ENCODE data around the gene RASGRP2. TPM values are rescaled to one million over a fixed set of nuclear protein-coding genes. Genes with fewer than 3 reads are reported as not detected.
A peak's percentile ranks its signal among the peaks of the same experiment; 100 is the strongest.

Gene RASGRP2
- total RNA-seq, 2 experiments from 2014 or later = 668 to 672 TPM

GRCh38 chr11:64720167-64720566, 23.8 kb downstream of the RASGRP2 start:
- TF ChIP-seq, protein P1, sequence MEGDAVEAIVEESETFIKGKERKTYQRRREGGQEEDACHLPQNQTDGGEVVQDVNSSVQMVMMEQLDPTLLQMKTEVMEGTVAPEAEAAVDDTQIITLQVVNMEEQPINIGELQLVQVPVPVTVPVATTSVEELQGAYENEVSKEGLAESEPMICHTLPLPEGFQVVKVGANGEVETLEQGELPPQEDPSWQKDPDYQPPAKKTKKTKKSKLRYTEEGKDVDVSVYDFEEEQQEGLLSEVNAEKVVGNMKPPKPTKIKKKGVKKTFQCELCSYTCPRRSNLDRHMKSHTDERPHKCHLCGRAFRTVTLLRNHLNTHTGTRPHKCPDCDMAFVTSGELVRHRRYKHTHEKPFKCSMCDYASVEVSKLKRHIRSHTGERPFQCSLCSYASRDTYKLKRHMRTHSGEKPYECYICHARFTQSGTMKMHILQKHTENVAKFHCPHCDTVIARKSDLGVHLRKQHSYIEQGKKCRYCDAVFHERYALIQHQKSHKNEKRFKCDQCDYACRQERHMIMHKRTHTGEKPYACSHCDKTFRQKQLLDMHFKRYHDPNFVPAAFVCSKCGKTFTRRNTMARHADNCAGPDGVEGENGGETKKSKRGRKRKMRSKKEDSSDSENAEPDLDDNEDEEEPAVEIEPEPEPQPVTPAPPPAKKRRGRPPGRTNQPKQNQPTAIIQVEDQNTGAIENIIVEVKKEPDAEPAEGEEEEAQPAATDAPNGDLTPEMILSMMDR (IDR thresholded peaks at IDR 0.05) = no peak
- no peak for ATAC-seq (ENCODE audit: poor library complexity)
- intact Hi-C loops (cut with DNase I, micrococcal nuclease) = loop anchor here in 1 of 2 experiments (5.0 kb wide), 1 partner anchor 168 kb away; no protein-coding TSS in a partner anchor
- no peak overlapping the region for H3K27ac ChIP-seq (ENCODE audit: low read depth in 1 of 2, low read length in 2 of 2)
- peaks cover 0 to 7% of the 10 kb centered on the region in 2 experiments for H3K9me3 ChIP-seq (ENCODE audit: control insufficient read depth in 1 of 2, insufficient read depth in 1 of 2, low read length in 2 of 2)
- H3K27ac Mint-ChIP-seq = no peak overlapping the region
- H3K27me3 ChIP-seq (ENCODE audit: control insufficient read depth in 1 of 2, insufficient read depth in 2 of 2, low read length in 2 of 2) = peaks cover 34 to 42% of the 10 kb centered on the region in 2 experiments
- peaks cover 14% of the 10 kb centered on the region for H3K4me1 Mint-ChIP-seq (ENCODE audit: low read depth)
- H3K27me3 Mint-ChIP-seq = peaks cover 68% of the 10 kb centered on the region
- no peak overlapping the region for H3K4me3 Mint-ChIP-seq
- H3K36me3 ChIP-seq (ENCODE audit: insufficient read depth, low read length) = no peaks in the 10 kb centered on the region
- DNase-seq = peak in 1 of 14 experiments; percentile 15
- CTCF ChIA-PET = interaction anchor here (1.4 kb wide), 1 partner anchor 17 kb away, joined by 3 read pairs; no protein-coding TSS in a partner anchor
- peaks cover 1% of the 10 kb centered on the region for H3K36me3 Mint-ChIP-seq (ENCODE audit: low read depth)
- no peak overlapping the region for H3K4me3 ChIP-seq (ENCODE audit: low read length)
- peaks cover 15% of the 10 kb centered on the region for H3K4me1 ChIP-seq (ENCODE audit: insufficient read depth, low read length)
- H3K9me3 Mint-ChIP-seq = no peaks in the 10 kb centered on the region
- POLR2A ChIA-PET = interaction anchor here (1.2 to 1.6 kb wide), 2 partner anchors 14 to 22 kb away, joined by 3 read pairs; no protein-coding TSS in a partner anchor

- TF ChIP-seq, protein P1 (IDR thresholded peaks at IDR 0.05) = no peak
- Mint-ChIP-seq H3K27ac (no peak overlapping the region), H3K36me3 (ENCODE audit: low read depth) (no peaks in the 10 kb centered on the region), H3K27me3 (peaks cover 75% of the 10 kb centered on the region), H3K9me3 (no peaks in the 10 kb centered on the region), H3K4me3 (no peak overlapping the region), H3K4me1 (ENCODE audit: low read depth) (peaks cover 9% of the 10 kb centered on the region)
- Histone ChIP-seq H3K27ac (ENCODE audit: low read depth in 1 of 2, low read length in 2 of 2) (no peak overlapping the region), H3K9me3 (ENCODE audit: control insufficient read depth in 1 of 2, insufficient read depth in 1 of 2, low read length in 2 of 2) (peaks cover 0 to 7% of the 10 kb centered on the region in 2 experiments), H3K4me3 (ENCODE audit: low read length) (no peak overlapping the region), H3K27me3 (ENCODE audit: control insufficient read depth in 1 of 2, insufficient read depth in 2 of 2, low read length in 2 of 2) (peaks cover 42 to 46% of the 10 kb centered on the region in 2 experiments), H3K4me1 (ENCODE audit: insufficient read depth, low read length) (peaks cover 15% of the 10 kb centered on the region), H3K36me3 (ENCODE audit: insufficient read depth, low read length) (no peaks in the 10 kb centered on the region)
- no peak for DNase-seq
- intact Hi-C loops (cut with DNase I, micrococcal nuclease) = no loop called here
- POLR2A ChIA-PET = interaction anchor here (1.2 to 1.6 kb wide), 2 partner anchors 15 to 23 kb away, joined by 3 read pairs; no protein-coding TSS in a partner anchor
- CTCF ChIA-PET = interaction anchor here (1.4 to 1.5 kb wide), 3 partner anchors 10 to 31 kb away, joined by 3 read pairs; no protein-coding TSS in a partner anchor
- ATAC-seq (ENCODE audit: poor library complexity) = no peak
Measured at GRCh38 chr11:64719406-64719805, 24.5 kb downstream of the RASGRP2 start.

DNA sequence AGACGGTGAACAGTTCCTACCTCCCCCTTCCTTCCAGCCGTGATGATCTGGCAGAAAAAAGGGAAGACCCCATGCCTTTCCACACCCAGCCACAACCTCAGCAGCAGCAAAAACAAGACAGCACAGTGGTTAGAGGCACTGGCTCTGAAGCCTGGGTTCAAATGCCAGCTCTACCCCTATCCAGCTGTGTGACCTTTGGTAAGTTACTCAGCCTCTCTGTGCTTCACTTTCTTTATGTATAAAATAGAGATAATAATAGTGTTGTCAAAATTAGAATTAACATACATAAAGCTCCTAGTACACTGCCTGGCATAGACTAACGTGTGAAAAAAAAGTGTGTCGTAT, 25.2 kb downstream of the RASGRP2 start:
- peaks cover 78% of the 10 kb centered on the region for H3K27me3 Mint-ChIP-seq
- no peak overlapping the region for H3K27ac Mint-ChIP-seq

More for the DNA sequence above, 25.2 kb downstream of the RASGRP2 start:
- peaks cover 0 to 9% of the 10 kb centered on the region in 2 experiments for H3K9me3 ChIP-seq (ENCODE audit: control insufficient read depth in 1 of 2, insufficient read depth in 1 of 2, low read length in 2 of 2)
- no peak for DNase-seq
- peaks cover 15% of the 10 kb centered on the region for H3K4me1 ChIP-seq (ENCODE audit: insufficient read depth, low read length)
- H3K27ac ChIP-seq (ENCODE audit: low read depth in 1 of 2, low read length in 2 of 2) = no peak overlapping the region
- ChIA-PET POLR2A (interaction anchor here (1.6 kb wide), 1 partner anchor 15 kb away, joined by 3 read pairs; no protein-coding TSS in a partner anchor), CTCF (interaction anchor here (1.4 to 1.5 kb wide), 3 partner anchors 10 to 30 kb away, joined by 3 read pairs; no protein-coding TSS in a partner anchor)
- H3K4me3 ChIP-seq (ENCODE audit: low read length) = no peak overlapping the region
- no peaks in the 10 kb centered on the region for H3K9me3 Mint-ChIP-seq
- H3K27me3 ChIP-seq (ENCODE audit: control insufficient read depth in 1 of 2, insufficient read depth in 2 of 2, low read length in 2 of 2) = peaks cover 49 to 52% of the 10 kb centered on the region in 2 experiments
- TF ChIP-seq, protein P1 (IDR thresholded peaks at IDR 0.05) = no peak
- no peaks in the 10 kb centered on the region for H3K36me3 Mint-ChIP-seq (ENCODE audit: low read depth)
- intact Hi-C loops (cut with DNase I, micrococcal nuclease) = no loop called here
- no peak overlapping the region for H3K4me3 Mint-ChIP-seq
- no peaks in the 10 kb centered on the region for H3K36me3 ChIP-seq (ENCODE audit: insufficient read depth, low read length)
- ATAC-seq (ENCODE audit: poor library complexity) = no peak
- H3K4me1 Mint-ChIP-seq (ENCODE audit: low read depth) = peaks cover 3% of the 10 kb centered on the region

Data from CD4-positive, alpha-beta T cell (primary cell).